Esophagus muscularis mucosa (tissue), 4 donors: ENCODE measurements around the gene SCAMP3. TPM values are rescaled to one million over a fixed set of nuclear protein-coding genes. Genes with fewer than 3 reads are reported as not detected.
A peak's percentile ranks its signal among the peaks of the same experiment; 100 is the strongest.
"Not testable (repeated sequence)": the region's sequence is repeated elsewhere in the genome, so short reads cannot be mapped to it uniquely, and the experiment has no call there.

Experiments
- DNase-seq: peaks from one replicate; pipeline ENCODE4 v3.0.0-alpha.2; 2017; ENCODE audit errors: extremely low spot score
- H3K27ac ChIP-seq, 4 donors: fragments of 200-600 bp; sonication (generic); replicated peaks in 1 of 4; 1 replicate in 3 of 4; 2 replicates in 1 of 4; pipeline ENCODE4 v1.5.1; 2016 to 2019; ENCODE audit warnings: mild to moderate bottlenecking in 1 of 4
- H3K27me3 ChIP-seq, 4 donors: fragments of 200-600 bp; sonication (generic); one replicate each; pipeline versions ENCODE4 v1.5.1 to v1.6.0; 2016 to 2019
- H3K36me3 ChIP-seq, 4 donors: fragments of 200-600 bp; sonication (generic); one replicate each; pipeline ENCODE4 v1.5.1; 2016 to 2019
- H3K4me1 ChIP-seq, 4 donors: fragments of 200-600 bp; sonication (generic); one replicate each; pipeline ENCODE4 v1.5.1; 2016 to 2019
- H3K4me3 ChIP-seq, 4 donors: fragments of 200-600 bp; sonication (generic); 1 replicate in 2 of 4; 2 replicates in 2 of 4; pipeline ENCODE4 v1.5.1; 2016 to 2019; ENCODE audit warnings: mild to moderate bottlenecking in 4 of 4, moderate library complexity in 1 of 4
- H3K9me3 ChIP-seq, 4 donors: fragments of 200-600 bp; sonication (generic); 1 replicate in 3 of 4; 2 replicates in 1 of 4; pipeline ENCODE4 v1.5.1; 2016 to 2019
- EP300 ChIP-seq: sonication (generic); formaldehyde crosslinking; IDR thresholded peaks from one replicate; pipeline ENCODE4 v1.6.1; 2017; ENCODE audit warnings: antibody characterized with exemption
- POLR2A ChIP-seq: fragments of 450-650 bp; IDR thresholded peaks from one replicate; pipeline ENCODE4 v1.6.1; 2017; ENCODE audit warnings: antibody characterized with exemption, moderate library complexity, mild to moderate bottlenecking, low read depth
- POLR2AphosphoS5 ChIP-seq, 2 donors: sonication (generic); formaldehyde crosslinking; IDR thresholded peaks; one replicate each; pipeline ENCODE4 v1.6.1; 2017; ENCODE audit warnings: antibody characterized with exemption in 2 of 2
- WGBS: methylation state at CpG from one replicate; pipeline ENCODE4 v1.1.5; 2018; 5-methylcytosine and 5-hydroxymethylcytosine counted together
- intact Hi-C: fragments of 100-400 bp; cut with DNase I; formaldehyde crosslinking; loops from one replicate; pipeline ENCODE4 v1.15.1; 2023
- total RNA-seq, 4 donors: library from RNA; depleted of rRNA; stranded (reverse); fragments of >200 nt; gene quantifications; one replicate each; pipeline versions ENCODE4 v1.1.0 to v1.2.1, GENCODE V29; 2016
- TF ChIP-seq, protein P1 (sequence below), 3 experiments: fragments of 200-600 bp in 2 of 3; fragments of 450-650 bp in 1 of 3; sonication (generic) in 2 of 3; IDR thresholded peaks; one replicate each; pipeline ENCODE4 v1.5.1; 2017 to 2019; ENCODE audit warnings: antibody characterized with exemption in 3 of 3, mild to moderate bottlenecking in 2 of 3, moderate library complexity in 1 of 3

SCAMP3 gene
- total RNA-seq, 4 donors from 2014 or later = 33.6 to 56.0 (median 43.5) TPM

- peak overlapping the region in 3 of 4 donors; percentile 62 to 69 (median 68) for H3K27ac ChIP-seq
- peaks cover 10 to 31% (median 21%) of the 10 kb centered on the region in 4 donors for H3K36me3 ChIP-seq
- H3K9me3 ChIP-seq = no peaks in the 10 kb centered on the region
- H3K27me3 ChIP-seq = no peaks in the 10 kb centered on the region
- WGBS = 72% methylated on average over 7 of the region's 7 CpGs
- intact Hi-C loops = loop anchor here (2.0 kb wide), 2 partner anchors 73 to 341 kb away; no protein-coding TSS in a partner anchor
- TF ChIP-seq EP300 = no peak
- TF ChIP-seq, protein P1, sequence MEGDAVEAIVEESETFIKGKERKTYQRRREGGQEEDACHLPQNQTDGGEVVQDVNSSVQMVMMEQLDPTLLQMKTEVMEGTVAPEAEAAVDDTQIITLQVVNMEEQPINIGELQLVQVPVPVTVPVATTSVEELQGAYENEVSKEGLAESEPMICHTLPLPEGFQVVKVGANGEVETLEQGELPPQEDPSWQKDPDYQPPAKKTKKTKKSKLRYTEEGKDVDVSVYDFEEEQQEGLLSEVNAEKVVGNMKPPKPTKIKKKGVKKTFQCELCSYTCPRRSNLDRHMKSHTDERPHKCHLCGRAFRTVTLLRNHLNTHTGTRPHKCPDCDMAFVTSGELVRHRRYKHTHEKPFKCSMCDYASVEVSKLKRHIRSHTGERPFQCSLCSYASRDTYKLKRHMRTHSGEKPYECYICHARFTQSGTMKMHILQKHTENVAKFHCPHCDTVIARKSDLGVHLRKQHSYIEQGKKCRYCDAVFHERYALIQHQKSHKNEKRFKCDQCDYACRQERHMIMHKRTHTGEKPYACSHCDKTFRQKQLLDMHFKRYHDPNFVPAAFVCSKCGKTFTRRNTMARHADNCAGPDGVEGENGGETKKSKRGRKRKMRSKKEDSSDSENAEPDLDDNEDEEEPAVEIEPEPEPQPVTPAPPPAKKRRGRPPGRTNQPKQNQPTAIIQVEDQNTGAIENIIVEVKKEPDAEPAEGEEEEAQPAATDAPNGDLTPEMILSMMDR (IDR thresholded peaks at IDR 0.05) = no peak
- H3K4me1 ChIP-seq = peaks cover 32 to 58% (median 45%) of the 10 kb centered on the region in 4 donors
- H3K4me3 ChIP-seq = no peak overlapping the region
- no peak for DNase-seq
These were observed 10.6 kb downstream of the SCAMP3 start for GRCh38 chr1:155251566-155251965.

GRCh38 chr1:155250633-155251449 lies 11.3 kb downstream of the SCAMP3 start:
- Histone ChIP-seq H3K9me3 (no peaks in the 10 kb centered on the region), H3K36me3 (peaks cover 10 to 33% (median 19%) of the 10 kb centered on the region in 4 donors), H3K27me3 (no peaks in the 10 kb centered on the region), H3K4me3 (peak overlapping the region; percentile 30 to 37 (median 34)), H3K27ac (peak overlapping the region; percentile 62 to 69 (median 67)), H3K4me1 (peaks cover 25 to 51% (median 38%) of the 10 kb centered on the region in 4 donors)
- peak; percentile 97 for DNase-seq
- 31% methylated on average over 5 of the region's 23 CpGs for WGBS
- intact Hi-C loops = loop anchor here (2.0 kb wide), 2 partner anchors 74 to 342 kb away; no protein-coding TSS in a partner anchor
- TF ChIP-seq, protein P1 (IDR thresholded peaks at IDR 0.05) = peak; percentile 98 to 100 (median 99)
- TF ChIP-seq EP300 (no peak), POLR2AphosphoS5 (IDR thresholded peaks at IDR 0.05) (peak; percentile 49 to 82), POLR2A (no peak)

DNA sequence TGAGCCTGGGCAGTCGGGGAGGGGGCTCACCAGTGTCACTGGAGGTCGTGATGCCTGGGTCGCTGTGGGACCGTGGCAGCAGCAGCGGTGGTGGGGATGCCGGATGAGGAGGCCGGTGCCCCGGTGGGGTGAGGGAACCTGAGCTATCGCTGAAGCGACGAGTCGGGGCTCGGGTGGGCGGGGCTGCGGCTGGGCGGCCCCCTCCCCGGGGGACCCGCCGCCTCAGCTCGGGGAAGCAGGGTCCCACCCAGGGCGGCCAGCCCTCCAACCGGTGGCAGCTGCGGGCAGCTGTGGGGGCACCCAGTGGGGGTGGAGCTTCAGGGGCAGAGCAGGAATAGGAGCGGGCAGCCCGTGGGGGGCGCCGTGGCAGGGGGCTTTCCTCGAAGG lies 11.9 kb downstream of the SCAMP3 start:
- H3K27ac ChIP-seq = peak overlapping the region in 3 of 4 donors; percentile 62 to 69 (median 66)
- 13% methylated on average over 3 of the region's 28 CpGs for WGBS

GRCh38 chr1:155247667-155248553 lies 14.2 kb downstream of the SCAMP3 start:
- Histone ChIP-seq H3K27ac (no peak overlapping the region), H3K4me3 (no peak overlapping the region), H3K4me1 (peaks cover 17 to 44% (median 33%) of the 10 kb centered on the region in 4 donors), H3K27me3 (peaks cover 0 to 4% (median 0%) of the 10 kb centered on the region in 4 donors), H3K36me3 (peaks cover 10 to 33% (median 19%) of the 10 kb centered on the region in 4 donors), H3K9me3 (peaks cover 0 to 3% (median 0%) of the 10 kb centered on the region in 4 donors)
- WGBS = 88% methylated on average over 26 of the region's 26 CpGs
- TF ChIP-seq POLR2AphosphoS5 (IDR thresholded peaks at IDR 0.05) = no peak
- TF ChIP-seq POLR2A = no peak
- TF ChIP-seq, protein P1 (IDR thresholded peaks at IDR 0.05) = no peak
- no peak for TF ChIP-seq EP300
- intact Hi-C loops = no loop called here
- DNase-seq = no peak

More for the DNA sequence above, 11.9 kb downstream of the SCAMP3 start:
- Histone ChIP-seq H3K36me3 (peaks cover 10 to 33% (median 19%) of the 10 kb centered on the region in 4 donors), H3K4me3 (peak overlapping the region; percentile 30 to 37 (median 34)), H3K4me1 (peaks cover 25 to 51% (median 38%) of the 10 kb centered on the region in 4 donors), H3K9me3 (no peaks in the 10 kb centered on the region), H3K27me3 (no peaks in the 10 kb centered on the region)
- DNase-seq = no peak
- intact Hi-C loops = loop anchor here (2.0 kb wide), 2 partner anchors 75 to 343 kb away; no protein-coding TSS in a partner anchor
- TF ChIP-seq EP300 = no peak
- no peak for TF ChIP-seq POLR2A
- TF ChIP-seq POLR2AphosphoS5 (IDR thresholded peaks at IDR 0.05) = no peak
- TF ChIP-seq, protein P1 (IDR thresholded peaks at IDR 0.05) = no peak

DNA sequence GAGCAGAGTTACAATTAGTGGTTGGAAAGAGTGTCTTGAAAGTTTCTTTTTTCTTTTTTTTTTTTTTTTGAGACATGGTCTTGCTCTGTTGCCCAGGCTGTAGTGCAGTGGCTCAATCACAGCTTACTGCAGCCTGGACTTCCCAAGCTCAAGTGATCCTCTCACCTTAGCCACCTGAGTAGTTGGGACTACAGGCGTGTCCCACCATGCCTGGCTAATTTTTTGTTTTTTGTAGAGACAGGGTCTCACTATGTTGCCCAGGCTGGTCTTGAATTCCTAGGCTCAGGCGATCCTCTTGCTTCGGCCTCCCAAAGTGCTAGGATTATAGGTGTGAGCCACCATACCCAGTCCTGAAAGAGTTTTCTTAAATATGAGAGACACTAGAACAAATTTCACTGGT lies 15.4 kb downstream of the SCAMP3 start:
- H3K9me3 ChIP-seq, intact Hi-C loops, H3K27me3 ChIP-seq, H3K4me3 ChIP-seq, DNase-seq, H3K27ac ChIP-seq: not testable (repeated sequence)
- peaks cover 10 to 33% (median 19%) of the 10 kb centered on the region in 4 donors for H3K36me3 ChIP-seq
- 95% methylated on average over 3 of the region's 3 CpGs for WGBS
- peaks cover 17 to 45% (median 44%) of the 10 kb centered on the region in 4 donors for H3K4me1 ChIP-seq
